H9 (cell line): ENCODE results near the gene TMSB4Y. TPM values are rescaled to one million over a fixed set of nuclear protein-coding genes. Genes with fewer than 3 reads are reported as not detected.

Experiments
- DNase-seq: peaks from one replicate; pipeline ENCODE4 v3.0.0-alpha.2; 2017
- H2AFZ ChIP-seq: one replicate; pipeline ENCODE4 v1.6.1; 2013; ENCODE audit warnings: mild to moderate bottlenecking, low read length, control low read depth, moderate library complexity
- H2AK5ac ChIP-seq: 2 replicates; pipeline ENCODE4 v1.6.1; 2013; ENCODE audit warnings: low read length, control low read depth, mixed read lengths; ENCODE audit not compliant: insufficient read length
- H2BK120ac ChIP-seq: one replicate; pipeline ENCODE4 v1.6.1; 2013; ENCODE audit warnings: low read depth, mild to moderate bottlenecking, low read length, control low read depth, inconsistent platforms; ENCODE audit not compliant: poor library complexity, severe bottlenecking
- H2BK12ac ChIP-seq: 2 replicates; pipeline ENCODE4 v1.6.1; 2013; ENCODE audit warnings: low read length, control low read depth, mixed read lengths, low read depth; ENCODE audit not compliant: insufficient read length
- H2BK15ac ChIP-seq: 2 replicates; pipeline ENCODE4 v1.6.1; 2013; ENCODE audit warnings: low read depth, low read length, control low read depth
- H2BK20ac ChIP-seq: one replicate; pipeline ENCODE4 v1.6.1; 2013; ENCODE audit warnings: low read depth, mild to moderate bottlenecking, low read length, control low read depth, inconsistent platforms; ENCODE audit not compliant: poor library complexity, severe bottlenecking
- H2BK5ac ChIP-seq: 2 replicates; pipeline ENCODE4 v1.6.1; 2013; ENCODE audit warnings: low read length, control low read depth, mixed read lengths; ENCODE audit not compliant: insufficient read length
- H3K14ac ChIP-seq: 2 replicates; pipeline ENCODE4 v1.6.1; 2013; ENCODE audit warnings: low read length, control low read depth; ENCODE audit not compliant: insufficient read depth
- H3K18ac ChIP-seq: 2 replicates; pipeline ENCODE4 v1.6.1; 2013; ENCODE audit warnings: low read depth, mild to moderate bottlenecking, mixed read lengths, low read length, control low read depth; ENCODE audit not compliant: insufficient read length
- H3K23ac ChIP-seq: 2 replicates; pipeline ENCODE4 v1.6.1; 2013; ENCODE audit warnings: low read length, control low read depth, mixed read lengths, low read depth; ENCODE audit not compliant: insufficient read length
- H3K23me2 ChIP-seq: 2 replicates; pipeline ENCODE4 v1.6.1; 2013; ENCODE audit warnings: low read depth, mild to moderate bottlenecking, mixed read lengths, low read length, control low read depth; ENCODE audit not compliant: insufficient read length, poor library complexity, severe bottlenecking
- H3K27ac ChIP-seq: 2 replicates; pipeline ENCODE4 v1.5.1; 2013; ENCODE audit warnings: low read length, control low read depth, mixed read lengths, low read depth; ENCODE audit not compliant: insufficient read length
- H3K27me3 ChIP-seq: 2 replicates; pipeline ENCODE4 v1.6.1; 2013; ENCODE audit warnings: low read length, control low read depth, inconsistent platforms; ENCODE audit not compliant: insufficient read depth
- H3K4ac ChIP-seq: 2 replicates; pipeline ENCODE4 v1.6.1; 2013; ENCODE audit warnings: low read depth, mild to moderate bottlenecking, control low read depth, inconsistent platforms, low read length, moderate library complexity
- H3K4me1 ChIP-seq: 2 replicates; pipeline ENCODE4 v1.6.1; 2013; ENCODE audit warnings: low read length, control low read depth, inconsistent platforms; ENCODE audit not compliant: insufficient read depth
- H3K4me2 ChIP-seq: 2 replicates; pipeline ENCODE4 v1.6.1; 2013; ENCODE audit warnings: low read length, control low read depth, mixed read lengths; ENCODE audit not compliant: insufficient read length, insufficient read depth
- H3K56ac ChIP-seq: 2 replicates; pipeline ENCODE4 v1.6.1; 2013; ENCODE audit warnings: low read depth, mild to moderate bottlenecking, mixed read lengths, low read length, control low read depth; ENCODE audit not compliant: insufficient read length
- H3K79me1 ChIP-seq: 2 replicates; pipeline ENCODE4 v1.6.1; 2013; ENCODE audit warnings: low read depth, mild to moderate bottlenecking, moderate library complexity, low read length, control low read depth, inconsistent platforms; ENCODE audit not compliant: insufficient read depth, poor library complexity, severe bottlenecking
- H3K79me2 ChIP-seq: 2 replicates; pipeline ENCODE4 v1.6.1; 2013; ENCODE audit warnings: low read length, control low read depth, inconsistent platforms; ENCODE audit not compliant: insufficient read depth
- H3K9ac ChIP-seq: 2 replicates; pipeline ENCODE4 v1.6.1; 2013; ENCODE audit warnings: low read length, control low read depth, mixed read lengths; ENCODE audit not compliant: insufficient read length; ENCODE audit errors: extremely low read depth
- H3K9me3 ChIP-seq: one replicate; pipeline ENCODE4 v1.6.1; 2013; ENCODE audit warnings: low read depth, low read length, inconsistent platforms; ENCODE audit not compliant: control insufficient read depth
- H3T11ph ChIP-seq: one replicate; pipeline ENCODE4 v1.6.1; 2013; ENCODE audit warnings: mild to moderate bottlenecking, low read length, control low read depth, inconsistent platforms
- H4K20me1 ChIP-seq: one replicate; pipeline ENCODE4 v1.6.1; 2013; ENCODE audit not compliant: control insufficient read depth, insufficient read length, insufficient read depth
- H4K5ac ChIP-seq: 2 replicates; pipeline ENCODE4 v1.6.1; 2013; ENCODE audit warnings: low read depth, mild to moderate bottlenecking, mixed read lengths, low read length, control low read depth; ENCODE audit not compliant: insufficient read length
- H4K8ac ChIP-seq: replicated peaks from 2 replicates; pipeline ENCODE4 v1.6.1; 2013; ENCODE audit warnings: low read length, control low read depth, mixed read lengths, low read depth; ENCODE audit not compliant: insufficient read length
- H4K91ac ChIP-seq: 2 replicates; pipeline ENCODE4 v1.6.1; 2013; ENCODE audit warnings: low read depth, mild to moderate bottlenecking, moderate library complexity, mixed read lengths, low read length, control low read depth; ENCODE audit not compliant: insufficient read length
- H3K27ac Mint-ChIP-seq, 3 experiments: 2 replicates in 2 of 3; 3 replicates in 1 of 3; pipeline ENCODE4 v1.8.0; 2020 to 2021; ENCODE audit warnings: mixed read lengths in 3 of 3, mild to moderate bottlenecking in 1 of 3, moderate library complexity in 1 of 3
- H3K27me3 Mint-ChIP-seq: 2 replicates; pipeline ENCODE4 v1.8.0; 2021; ENCODE audit warnings: low read depth, mild to moderate bottlenecking, moderate library complexity, mixed read lengths
- H3K36me3 Mint-ChIP-seq, 3 experiments: 2 replicates in 2 of 3; 3 replicates in 1 of 3; pipeline ENCODE4 v1.8.0; 2020 to 2021; ENCODE audit warnings: low read depth in 3 of 3, mixed read lengths in 3 of 3; ENCODE audit not compliant: insufficient read depth in 1 of 3
- H3K4me1 Mint-ChIP-seq, 2 experiments: 2 replicates each; pipeline ENCODE4 v1.8.0; 2020; ENCODE audit warnings: mixed read lengths in 2 of 2
- H3K4me3 Mint-ChIP-seq, 2 experiments: 2 replicates in 1 of 2; 3 replicates in 1 of 2; pipeline ENCODE4 v1.8.0; 2020 to 2021; ENCODE audit warnings: mild to moderate bottlenecking in 2 of 2, mixed read lengths in 2 of 2, moderate library complexity in 1 of 2
- H3K9me3 Mint-ChIP-seq, 2 experiments: 2 replicates in 1 of 2; 3 replicates in 1 of 2; pipeline ENCODE4 v1.8.0; 2020; ENCODE audit warnings: mild to moderate bottlenecking in 2 of 2, mixed read lengths in 2 of 2, moderate library complexity in 1 of 2
- CTCF ChIP-seq: fragments of 200-600 bp; sonication (generic); conservative IDR thresholded peaks from 3 replicates; pipeline ENCODE4 v1.8.0; 2021; ENCODE audit warnings: antibody characterized with exemption, mild to moderate bottlenecking
- WGBS: extraction: QIAGEN DNeasy Blood & Tissue Kit; methylation state at CpG from one replicate; pipeline ENCODE4 v1.1.7; 2013; ENCODE audit warnings: missing lambda C conversion rate, low lambda C conversion rate, mixed read lengths; ENCODE audit not compliant: insufficient read length; ENCODE audit errors: extremely low coverage; 5-methylcytosine and 5-hydroxymethylcytosine counted together
- total RNA-seq: library from RNA; stranded (reverse); gene quantifications from 2 replicates; pipeline ENCODE4 v1.2.1, GENCODE V29; 2021

The TMSB4Y gene
- total RNA-seq, 1 experiment from 2014 or later: not detected

- no peaks in the 10 kb centered on the region for H3K4me1 ChIP-seq
- no peak for TF ChIP-seq CTCF
- Mint-ChIP-seq H3K4me3 (no peak overlapping the region), H3K27ac (no peak overlapping the region), H3K4me1 (no peaks in the 10 kb centered on the region), H3K36me3 (no peaks in the 10 kb centered on the region), H3K9me3 (no peaks in the 10 kb centered on the region), H3K27me3 (no peaks in the 10 kb centered on the region)
- H2AK5ac ChIP-seq: no peak overlapping the region
- H3K14ac ChIP-seq: no peak overlapping the region
- H4K20me1 ChIP-seq: no peaks in the 10 kb centered on the region
- no peak for DNase-seq
- H3K18ac ChIP-seq: no peak overlapping the region
- H3K9ac ChIP-seq: no peak overlapping the region
- no peaks in the 10 kb centered on the region for H3K79me1 ChIP-seq
- no peak overlapping the region for H2BK5ac ChIP-seq
- H2BK20ac ChIP-seq: no peak overlapping the region
- no peak overlapping the region for H2BK12ac ChIP-seq
- H3T11ph ChIP-seq: no peak overlapping the region
- no peak overlapping the region for H3K4ac ChIP-seq
- no peak overlapping the region for H2BK120ac ChIP-seq
- no peak overlapping the region for H3K27ac ChIP-seq
- no peak overlapping the region for H3K56ac ChIP-seq
- no peak overlapping the region for H4K91ac ChIP-seq
- WGBS: no CpG with 5 or more reads among the region's 10 CpGs
- H3K4me2 ChIP-seq: no peak overlapping the region
- no peaks in the 10 kb centered on the region for H3K79me2 ChIP-seq
- no peak overlapping the region for H2AFZ ChIP-seq
- H3K23me2 ChIP-seq: no peaks in the 10 kb centered on the region
- H4K8ac ChIP-seq: no peak overlapping the region
- no peak overlapping the region for H3K23ac ChIP-seq
- no peak overlapping the region for H2BK15ac ChIP-seq
- no peaks in the 10 kb centered on the region for H3K9me3 ChIP-seq
- H3K27me3 ChIP-seq: no peaks in the 10 kb centered on the region
- no peak overlapping the region for H4K5ac ChIP-seq
Measured at GRCh38 chrY:13738618-13739017, 34.9 kb downstream of the TMSB4Y start.
